Activated CD8-positive, alpha-beta T cell treated with anti-CD3 and anti-CD28 coated beads for 36 hours (primary cell): ENCODE measurements around the gene GARIN5A. TPM values are rescaled to one million over a fixed set of nuclear protein-coding genes. Genes with fewer than 3 reads are reported as not detected.

Experiments
- ATAC-seq: fragments of 200-7000 bp; cut with Tn5 transposase; one replicate; pipeline ENCODE4 v1.10.0; 2021; ENCODE audit warnings: mild to moderate bottlenecking, moderate library complexity
- CTCF ChIA-PET: fragments of 350-600 bp; sonication (Branson Sonifier 250); formaldehyde crosslinking; loops from one replicate; lab custom pipeline; 2021; ENCODE audit warnings: antibody characterized with exemption; lab: Charles Lee
- POLR2A ChIA-PET: fragments of 350-600 bp; sonication (Branson Sonifier 250); formaldehyde crosslinking; loops from one replicate; lab custom pipeline; 2021; ENCODE audit warnings: antibody characterized with exemption; lab: Charles Lee
- DNase-seq: peaks from one replicate; pipeline ENCODE4 v3.0.0-alpha.2; 2020
- H3K27ac Mint-ChIP-seq: one replicate; pipeline ENCODE4 v1.8.0; 2021; ENCODE audit warnings: mild to moderate bottlenecking, mixed read lengths
- H3K27me3 Mint-ChIP-seq: one replicate; pipeline ENCODE4 v1.8.0; 2021; ENCODE audit warnings: mixed read lengths
- H3K36me3 Mint-ChIP-seq: one replicate; pipeline ENCODE4 v1.8.0; 2021; ENCODE audit warnings: low read depth, mixed read lengths
- H3K4me1 Mint-ChIP-seq: one replicate; pipeline ENCODE4 v1.8.0; 2021; ENCODE audit warnings: low read depth, mixed read lengths
- H3K4me3 Mint-ChIP-seq: one replicate; pipeline ENCODE4 v1.8.0; 2021; ENCODE audit warnings: mild to moderate bottlenecking, moderate library complexity, mixed read lengths
- H3K9me3 Mint-ChIP-seq: one replicate; pipeline ENCODE4 v1.8.0; 2021; ENCODE audit warnings: mixed read lengths
- CTCF ChIP-seq: fragments of 200-600 bp; IDR thresholded peaks from one replicate; pipeline ENCODE4 v1.8.0; 2022; ENCODE audit warnings: antibody characterized with exemption, mild to moderate bottlenecking
- intact Hi-C: fragments of 100-400 bp; cut with micrococcal nuclease; formaldehyde crosslinking; loops from one replicate; pipeline ENCODE4 v1.10.0; 2022
- total RNA-seq, 2 experiments: library from RNA; stranded (reverse); gene quantifications; one replicate each; pipeline ENCODE4 v1.2.3, GENCODE V29; 2021

GARIN5A gene
- total RNA-seq, 2 experiments from 2014 or later: 0.36 to 1.5 TPM

- CTCF ChIA-PET: interaction anchor here (1.2 to 1.3 kb wide), 2 partner anchors 63 to 136 kb away, joined by 3 to 4 read pairs; no protein-coding TSS in a partner anchor
- H3K27me3 Mint-ChIP-seq: peaks cover 21% of the 10 kb centered on the region
- ATAC-seq (no peak), DNase-seq (no peak)
- H3K4me1 Mint-ChIP-seq: peaks cover 17% of the 10 kb centered on the region
- intact Hi-C loops: no loop called here
- peaks cover 4% of the 10 kb centered on the region for H3K9me3 Mint-ChIP-seq
- TF ChIP-seq CTCF: no peak
- POLR2A ChIA-PET: interaction anchor here (1.4 to 2.1 kb wide), 2 partner anchors 8 to 35 kb away, joined by 4 read pairs; no protein-coding TSS in a partner anchor
- H3K36me3 Mint-ChIP-seq: peaks cover 10% of the 10 kb centered on the region
- no peak overlapping the region for H3K27ac Mint-ChIP-seq
- no peak overlapping the region for H3K4me3 Mint-ChIP-seq
Observed at GRCh38 chr19:50420127-50420526, 56.5 kb downstream of the GARIN5A start.

GRCh38 chr19:50419580-50420035 lies 57.0 kb downstream of the GARIN5A start:
- no peak for DNase-seq
- intact Hi-C loops: loop anchor here (10.0 kb wide), 1 partner anchor 55 kb away; the partner anchor contains the start of gene NAPSA
- ATAC-seq: no peak
- Mint-ChIP-seq H3K27ac (no peak overlapping the region), H3K27me3 (peaks cover 21% of the 10 kb centered on the region), H3K9me3 (peaks cover 4% of the 10 kb centered on the region), H3K4me1 (peaks cover 17% of the 10 kb centered on the region), H3K36me3 (peaks cover 14% of the 10 kb centered on the region), H3K4me3 (no peak overlapping the region)
- no peak for TF ChIP-seq CTCF
- CTCF ChIA-PET: interaction anchor here (1.3 kb wide), 1 partner anchor 137 kb away, joined by 3 read pairs; no protein-coding TSS in a partner anchor
- POLR2A ChIA-PET: interaction anchor here (1.4 to 2.1 kb wide), 2 partner anchors 8 to 34 kb away, joined by 4 read pairs; no protein-coding TSS in a partner anchor

- ChIA-PET CTCF (no interaction called here), POLR2A (interaction anchor here (0.6 to 2.1 kb wide), 3 partner anchors 9 to 34 kb away, joined by 3 to 4 read pairs (median 4); no protein-coding TSS in a partner anchor)
- Mint-ChIP-seq H3K36me3 (peaks cover 16% of the 10 kb centered on the region), H3K9me3 (peaks cover 4% of the 10 kb centered on the region), H3K27ac (no peak overlapping the region), H3K27me3 (peaks cover 21% of the 10 kb centered on the region), H3K4me1 (peaks cover 17% of the 10 kb centered on the region), H3K4me3 (no peak overlapping the region)
- DNase-seq: no peak
- no peak for ATAC-seq
- intact Hi-C loops: loop anchor here (10.0 kb wide), 1 partner anchor 54 kb away; the partner anchor contains the start of gene NAPSA
- TF ChIP-seq CTCF: no peak
Observed at GRCh38 chr19:50419022-50419579, 57.5 kb downstream of the GARIN5A start.

GRCh38 chr19:50418176-50419021 lies 58.2 kb downstream of the GARIN5A start, which contains the start of gene SPIB:
Gene SPIB, plus strand, starts transcription at chr19:50418938. Its CDS starts 25 bp downstream, at chr19:50418963.
- Mint-ChIP-seq H3K4me1 (peaks cover 17% of the 10 kb centered on the region), H3K4me3 (no peak within 1 kb of the TSS), H3K36me3 (peaks cover 16% of the 10 kb centered on the region), H3K9me3 (peaks cover 4% of the 10 kb centered on the region), H3K27ac (no peak within 1 kb of the TSS), H3K27me3 (peaks cover 21% of the 10 kb centered on the region)
- TF ChIP-seq CTCF: no peak
- CTCF ChIA-PET: no interaction called here
- DNase-seq (no peak), ATAC-seq (no peak)
- POLR2A ChIA-PET: interaction anchor here (0.6 to 2.1 kb wide), 3 partner anchors 10 to 35 kb away, joined by 3 to 4 read pairs (median 4); no protein-coding TSS in a partner anchor
- intact Hi-C loops: loop anchor here (10.0 kb wide), 1 partner anchor 54 kb away; the partner anchor contains the start of gene NAPSA
